Fibroblast of skin of right biceps (primary cell): Measurements from ENCODE around the gene LRRC8B.
"Not testable (repeated sequence)": the region's sequence is repeated elsewhere in the genome, so short reads cannot be mapped to it uniquely, and the experiment has no call there.

Experiments used
- DNase-seq: peaks from one replicate; pipeline ENCODE4 v3.0.0-alpha.2; 2013

Gene LRRC8B

GRCh38 chr1:89524369-89525168 is at the start of gene LRRC8B:
TSS of gene LRRC8B (plus strand) at chr1:89524829. CDS start at chr1:89582651, 57,822 bp downstream.
- peak; percentile 85 for DNase-seq

DNA sequence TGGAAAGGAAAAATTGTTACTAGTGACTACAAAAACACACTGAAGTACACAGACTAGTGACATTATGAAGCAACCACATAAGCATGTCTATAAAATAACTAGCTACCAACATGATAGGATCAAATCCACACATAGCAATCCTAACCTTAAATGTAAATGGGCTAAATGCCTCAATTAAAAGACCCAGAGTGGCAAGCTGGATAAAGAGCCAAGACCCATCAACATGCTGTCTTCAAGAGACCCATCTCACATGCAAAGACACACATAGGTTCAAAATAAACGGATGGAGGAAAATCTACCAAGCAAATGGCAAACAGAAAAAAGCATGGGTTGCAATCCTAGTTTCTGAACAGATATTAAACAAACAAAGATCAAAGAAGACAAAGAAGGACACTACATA is 49.4 kb upstream of the LRRC8B start:
- no peak for DNase-seq

DNA sequence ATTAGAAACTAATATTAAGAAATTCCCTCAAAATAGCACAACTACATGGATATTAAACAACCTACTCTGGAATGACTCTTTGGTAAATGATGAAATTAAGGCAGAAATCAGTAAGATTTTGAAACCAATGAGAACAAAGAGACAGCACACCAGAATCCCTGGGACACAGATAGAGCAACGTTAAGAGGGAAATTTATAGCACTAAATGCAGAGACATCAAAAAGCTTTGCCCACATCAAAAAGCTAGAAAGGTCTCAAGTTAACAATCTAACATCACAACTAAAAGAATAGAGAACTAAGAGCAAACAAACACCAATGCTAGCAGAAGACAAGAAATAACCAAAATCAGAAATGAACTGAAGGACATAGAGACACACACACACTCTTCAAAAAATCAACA is 48.6 kb upstream of the LRRC8B start:
- DNase-seq: no peak

DNA sequence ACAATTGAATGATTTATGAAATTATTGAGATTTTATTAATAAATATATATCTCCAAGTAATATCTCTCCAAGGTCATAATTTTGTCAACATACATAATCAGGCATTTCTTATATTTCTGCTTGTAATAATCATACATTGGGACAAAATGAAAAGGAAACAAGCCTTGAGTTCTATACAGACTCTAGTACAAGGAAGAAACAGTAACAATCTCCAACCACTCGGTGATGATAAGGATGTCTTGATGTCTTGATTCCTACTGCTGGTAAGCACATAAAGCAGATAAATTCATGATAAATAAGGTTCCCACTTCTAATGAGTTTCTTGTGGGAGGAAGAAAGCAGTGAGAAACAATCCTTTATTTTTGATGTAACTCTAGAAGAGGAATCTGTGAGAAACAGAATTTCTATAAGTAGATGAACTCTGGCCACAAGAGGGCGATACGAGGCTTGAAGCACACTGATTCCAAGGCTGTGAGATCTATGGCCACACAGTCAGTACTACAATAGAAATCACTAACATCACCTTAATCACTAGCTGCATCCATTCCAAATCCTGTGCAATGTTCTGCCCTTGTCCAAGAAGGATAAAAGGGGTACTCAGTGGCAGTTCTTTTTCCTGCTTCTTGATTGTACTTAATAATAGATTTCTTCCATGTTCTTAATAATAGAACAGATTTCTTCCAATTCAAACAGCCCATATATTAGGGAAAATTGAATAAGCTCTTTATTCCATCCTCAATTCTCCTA is 41.4 kb upstream of the LRRC8B start:
- peak; percentile 68 for DNase-seq

DNA sequence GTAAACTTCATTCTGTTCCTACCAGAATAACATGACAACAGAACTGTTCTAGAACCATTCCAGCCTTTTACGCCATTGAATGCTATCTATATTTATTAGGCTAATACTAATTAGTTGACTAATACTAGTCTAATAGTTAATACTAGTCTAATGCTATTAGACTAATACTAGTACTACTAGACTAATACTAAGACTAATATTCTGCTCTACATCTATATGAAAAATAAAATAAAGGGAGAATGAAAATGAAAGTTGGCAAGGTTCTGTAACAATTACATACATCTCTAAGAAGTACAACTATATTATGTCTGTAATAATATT is 40.9 kb upstream of the LRRC8B start:
- DNase-seq: no peak

GRCh38 chr1:89484092-89485038 is 40.3 kb upstream of the LRRC8B start:
- no peak for DNase-seq

DNA sequence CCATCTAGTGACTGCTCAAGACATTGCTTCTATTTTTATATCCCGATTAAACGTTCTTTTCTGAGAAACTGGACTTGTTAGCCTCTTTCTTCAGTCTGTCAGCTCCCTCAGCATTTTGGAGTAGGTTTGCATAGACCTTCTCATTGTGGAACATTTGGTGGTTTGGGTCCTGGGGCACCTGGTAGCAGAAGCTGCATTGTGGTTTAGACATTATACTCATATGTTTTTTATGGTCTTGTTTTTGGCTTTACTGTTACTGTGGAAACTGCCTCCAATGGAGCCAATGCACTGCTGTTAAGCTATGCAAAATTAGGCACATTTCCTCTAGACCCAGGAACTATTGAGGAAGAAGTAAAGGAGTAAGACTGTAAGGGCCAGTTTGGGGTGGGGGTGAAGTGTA is 36.7 kb upstream of the LRRC8B start:
- no peak for DNase-seq

DNA sequence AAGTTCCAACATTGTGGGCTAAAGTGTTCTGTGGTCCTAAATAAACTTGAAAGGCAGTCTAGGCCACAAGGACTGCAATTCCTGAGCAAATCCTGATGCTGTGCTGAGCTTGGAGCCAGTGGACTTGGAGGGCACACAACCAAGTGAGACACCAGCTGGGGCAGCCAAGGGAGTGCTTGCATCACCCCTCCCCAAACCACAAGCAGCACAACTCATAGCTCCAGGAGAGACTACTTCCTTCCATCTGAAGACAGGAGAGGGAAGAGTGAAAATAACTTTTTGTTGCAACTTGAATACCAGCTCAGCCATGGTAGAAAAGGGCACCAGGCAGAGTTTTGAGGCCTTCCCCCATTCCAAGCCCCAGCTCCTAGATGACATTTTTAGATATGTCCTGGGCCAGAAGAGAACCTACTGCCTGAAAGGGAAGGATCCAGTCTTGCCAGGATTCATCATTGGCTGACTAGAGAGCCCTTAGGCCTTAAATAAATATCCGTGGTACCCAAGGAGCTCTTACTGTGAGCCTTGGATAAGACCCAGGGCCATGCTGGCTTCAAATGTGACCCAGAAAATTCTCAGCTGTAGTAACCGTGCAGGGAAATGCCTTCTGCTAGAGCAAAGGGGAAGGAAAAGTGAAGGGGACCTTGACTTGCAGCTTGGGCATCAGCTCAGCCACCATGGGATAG is 35.4 kb upstream of the LRRC8B start:
- peak; percentile 41 for DNase-seq

DNA sequence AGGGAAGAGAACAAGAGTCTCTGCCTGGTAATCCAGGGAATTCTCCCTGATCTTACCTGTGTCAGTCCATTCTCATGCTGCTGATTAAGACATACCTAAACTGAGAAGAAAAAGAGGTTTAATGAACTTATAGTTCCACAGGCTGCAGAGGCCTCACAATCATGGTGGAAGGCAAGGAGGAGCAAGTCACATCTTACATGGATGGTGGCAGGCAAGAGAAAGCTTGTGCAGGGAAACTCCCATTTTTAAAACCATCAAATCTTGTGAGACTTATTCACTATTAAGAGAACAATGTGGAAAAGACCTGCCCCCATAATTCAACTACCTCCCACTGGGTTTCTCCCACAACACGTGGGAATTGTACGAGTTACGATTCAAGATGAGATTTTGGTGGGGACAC is 34.2 kb upstream of the LRRC8B start:
- DNase-seq: no peak

DNA sequence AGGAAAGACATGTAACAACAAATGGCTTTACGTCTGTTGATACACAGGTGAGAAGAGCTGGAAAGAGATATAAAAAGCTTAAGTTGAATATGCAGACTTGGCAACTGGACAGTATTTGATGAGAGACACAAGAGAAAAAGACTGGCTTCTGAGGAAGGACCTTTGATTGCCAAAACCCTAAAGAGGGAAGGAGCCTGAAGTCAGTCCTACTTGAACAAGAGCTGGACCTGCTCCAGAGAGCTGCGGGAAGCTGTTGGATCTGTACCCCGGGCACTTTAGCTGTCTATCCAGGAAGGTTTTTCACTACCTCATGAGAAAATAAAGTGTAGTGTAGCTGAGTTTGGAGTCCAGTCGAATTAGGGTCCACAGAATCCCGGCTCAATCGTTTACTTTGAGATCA is 25.3 kb upstream of the LRRC8B start:
- no peak for DNase-seq

DNA sequence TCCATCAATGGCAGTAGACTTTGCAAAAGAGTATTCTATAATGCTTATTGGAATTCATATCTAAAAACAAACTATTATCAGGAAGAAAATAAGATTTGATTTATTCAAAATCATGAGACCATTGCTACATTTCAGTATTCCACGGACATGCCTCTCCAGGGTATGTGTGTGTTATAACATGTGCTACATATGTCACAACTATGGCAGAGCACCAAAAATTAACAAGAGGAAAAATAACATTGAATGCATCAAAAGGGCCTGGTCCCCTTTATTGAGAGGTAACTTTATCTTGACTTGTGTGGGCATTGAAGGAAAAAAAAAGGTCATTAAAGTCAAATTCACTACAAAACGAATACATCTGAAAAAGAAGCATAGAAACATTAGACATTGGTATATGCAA is 22.6 kb upstream of the LRRC8B start:
- DNase-seq: no peak

DNA sequence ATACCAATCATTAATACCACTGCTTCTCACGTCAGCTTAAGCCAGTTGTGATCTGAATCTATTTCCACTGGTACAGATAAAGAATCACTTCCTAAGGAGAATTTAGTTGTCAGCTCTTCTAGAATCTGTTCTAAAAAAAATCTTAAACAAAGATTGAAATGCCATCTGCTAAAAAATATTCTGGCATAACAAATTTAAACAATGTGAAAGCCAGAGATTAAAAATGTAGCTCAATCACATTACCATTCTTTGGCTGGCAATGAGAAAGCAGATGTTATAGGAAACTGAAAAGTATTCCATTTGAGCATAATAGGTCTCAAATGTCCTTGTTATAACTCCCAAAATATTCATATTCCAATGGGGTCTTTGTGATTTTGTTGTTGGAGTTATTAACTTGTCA is 21.7 kb upstream of the LRRC8B start:
- DNase-seq: no peak

- no peak for DNase-seq
Measured at GRCh38 chr1:89503690-89504089, 20.9 kb upstream of the LRRC8B start.

- DNase-seq: not testable (repeated sequence)
Measured at GRCh38 chr1:89510061-89510460, 14.6 kb upstream of the LRRC8B start.

DNA sequence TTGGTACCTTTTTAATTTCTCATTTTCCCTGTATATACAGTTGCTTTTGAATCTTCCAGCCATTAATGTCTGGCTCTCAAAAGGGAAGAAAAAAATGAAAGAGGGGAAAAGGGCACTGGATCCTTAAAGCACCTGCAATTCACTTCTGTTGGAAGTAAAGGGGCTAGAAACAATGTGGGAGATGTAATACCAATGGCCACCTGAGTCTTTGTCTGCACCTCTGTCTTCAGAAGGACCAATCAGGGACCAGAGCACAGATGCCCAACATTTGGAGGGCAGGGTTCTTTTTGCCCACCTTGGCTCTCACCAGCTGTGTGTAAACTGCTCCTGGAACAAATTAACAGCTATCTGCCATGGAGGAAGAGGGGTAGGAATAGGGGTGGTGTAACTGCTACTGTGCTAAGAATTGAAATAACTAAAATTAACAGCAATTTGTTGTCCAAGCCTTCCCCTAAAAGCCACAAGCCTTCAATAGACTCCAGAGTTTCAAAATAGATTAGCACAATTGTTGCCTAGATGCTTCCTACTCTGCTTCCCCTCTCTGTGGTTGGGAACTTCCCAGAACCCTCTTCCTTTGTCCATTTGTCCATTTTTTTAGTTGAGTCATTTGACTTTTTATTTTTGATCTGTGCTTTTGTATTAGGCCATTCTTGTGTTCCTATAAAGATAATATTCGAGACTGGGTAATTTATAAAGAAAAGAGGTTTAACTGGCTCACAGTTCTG is 11.5 kb upstream of the LRRC8B start:
- DNase-seq: no peak

- DNase-seq: peak; percentile 83
Measured at GRCh38 chr1:89516055-89516454, 8.6 kb upstream of the LRRC8B start.

DNA sequence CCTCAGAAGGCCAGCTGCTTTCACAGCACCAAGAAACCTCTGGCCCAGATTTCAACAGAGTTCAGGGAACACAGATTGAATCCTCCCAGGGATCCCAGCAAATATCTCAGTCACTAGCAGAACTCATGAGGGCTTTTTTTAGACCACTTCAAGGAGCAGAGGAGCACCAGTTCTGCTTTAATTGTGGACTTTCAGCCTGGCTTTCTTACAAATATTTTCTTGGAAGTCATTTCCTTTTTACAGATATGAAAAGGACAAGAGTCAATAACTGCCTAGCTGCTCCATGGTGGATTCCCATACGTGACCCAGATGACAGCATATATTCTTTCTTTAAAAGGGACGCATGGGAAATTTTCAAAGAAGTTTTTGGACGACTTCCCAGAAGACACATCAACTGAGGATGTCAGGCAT is 6.4 kb upstream of the LRRC8B start:
- peak; percentile 77 for DNase-seq

- peak; percentile 17 for DNase-seq
Measured at GRCh38 chr1:89519779-89520358, 4.8 kb upstream of the LRRC8B start.

DNA sequence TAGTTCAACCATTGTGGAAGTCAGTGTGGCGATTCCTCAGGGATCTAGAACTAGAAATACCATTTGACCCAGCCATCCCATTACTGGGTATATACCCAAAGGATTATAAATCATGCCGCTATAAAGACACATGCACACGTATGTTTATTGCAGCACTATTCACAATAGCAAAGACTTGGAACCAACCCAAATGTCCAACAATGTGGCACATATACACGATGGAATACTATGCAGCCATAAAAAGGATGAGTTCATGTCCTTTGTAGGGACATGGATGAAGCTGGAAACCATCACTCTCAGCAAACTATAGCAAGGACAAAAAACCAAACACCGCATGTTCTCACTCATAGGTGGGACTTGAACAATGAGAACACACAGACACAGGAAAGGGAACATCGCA is 2.7 kb upstream of the LRRC8B start:
- DNase-seq: not testable (repeated sequence)

DNA sequence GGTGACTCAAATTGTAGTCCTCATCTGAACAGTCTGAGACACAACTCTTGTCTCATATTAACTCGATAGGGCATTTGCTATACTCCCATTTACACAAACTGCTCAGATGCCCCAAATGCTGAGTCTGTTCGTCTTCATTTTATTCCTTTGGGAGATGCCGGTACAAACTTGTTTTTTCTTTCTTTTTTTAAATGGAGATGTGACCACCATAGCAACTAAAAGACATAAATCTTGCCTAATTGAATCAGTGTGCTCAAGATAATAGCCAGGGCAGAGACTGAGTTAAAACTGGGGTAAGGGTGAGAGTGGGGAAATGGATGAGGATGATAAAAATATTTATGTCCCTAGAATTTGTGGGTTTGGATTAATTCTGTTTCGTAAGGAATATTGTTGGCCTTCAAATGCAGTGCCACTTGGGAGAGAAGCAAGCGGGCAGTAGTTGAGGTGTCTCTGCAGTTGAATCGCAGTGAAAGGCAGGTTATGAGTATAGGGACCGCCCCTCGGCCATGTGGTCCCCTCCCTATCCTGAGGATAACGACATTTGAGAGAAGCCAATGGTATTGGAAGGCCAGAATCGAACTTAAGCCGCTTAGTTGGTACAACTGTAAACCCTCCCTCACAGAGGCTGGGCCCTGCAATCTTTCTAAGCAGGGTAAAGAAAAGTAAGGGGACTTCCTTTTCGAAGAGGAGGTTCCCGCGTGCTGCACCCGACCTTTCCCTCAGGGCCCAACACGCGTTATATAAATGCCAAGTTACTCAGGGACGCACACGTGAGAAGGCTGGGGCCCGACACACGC is 859 bp upstream of the LRRC8B start:
- DNase-seq: no peak
